Hypothalamus (tissue), 51 donors: ENCODE data around the gene ADAMTS2.

ENCODE experiments used
- DNase-seq, 51 donors: peaks; one replicate each; lab custom pipeline; 2025; lab: John Stamatoyannopoulos, UW

Gene ADAMTS2

DNA sequence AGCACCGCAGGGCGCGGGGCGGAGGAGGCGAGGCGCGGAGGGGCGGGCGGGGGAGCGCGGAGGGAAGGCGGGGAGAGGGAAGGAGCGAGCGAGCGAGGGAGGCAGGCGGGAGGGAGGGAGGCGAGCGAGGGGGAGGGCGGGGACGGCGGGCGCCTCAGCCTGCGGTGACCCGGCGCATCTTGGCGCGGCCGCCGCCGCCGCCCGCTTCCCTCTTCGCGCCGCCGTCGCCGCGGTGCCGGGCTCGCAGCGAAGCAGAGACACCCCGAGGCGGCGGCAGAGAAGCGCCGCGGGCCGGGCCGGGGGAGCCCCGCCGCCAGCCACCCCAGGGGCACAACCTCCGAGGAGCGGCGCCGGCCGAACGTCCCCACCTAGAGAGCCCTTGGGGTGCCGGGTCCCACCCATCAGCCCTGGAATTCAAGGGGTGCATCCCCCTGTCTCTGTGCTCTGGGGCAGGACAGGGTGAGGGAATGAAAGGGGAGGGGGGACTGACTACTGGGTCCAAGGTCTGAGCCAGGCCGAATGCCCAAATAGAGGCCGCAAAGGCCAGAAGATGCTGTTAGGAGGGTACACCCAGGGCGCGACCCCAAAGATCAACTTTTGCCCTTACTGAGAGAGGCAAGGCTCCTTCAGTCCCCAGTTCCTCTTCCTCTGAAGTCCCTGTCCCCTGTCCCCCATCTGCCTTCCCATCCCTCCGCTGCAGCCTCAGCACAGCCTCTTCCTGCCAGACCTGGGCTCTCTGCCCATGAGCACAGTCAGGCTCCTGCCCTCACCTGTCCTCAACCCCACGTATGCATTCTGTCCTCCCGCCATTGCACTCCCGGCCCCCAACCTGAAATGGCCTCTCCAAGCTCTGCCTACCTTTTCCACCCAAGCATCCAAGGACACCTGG lies at the start of gene ADAMTS2:
TSS of gene ADAMTS2 (minus strand) at position 29 of the 889 bp plus-strand sequence. CDS start 133 bp downstream, outside the sequence.
- peak in 26 of 51 donors; percentile 5 to 69 (median 33) for DNase-seq

DNA sequence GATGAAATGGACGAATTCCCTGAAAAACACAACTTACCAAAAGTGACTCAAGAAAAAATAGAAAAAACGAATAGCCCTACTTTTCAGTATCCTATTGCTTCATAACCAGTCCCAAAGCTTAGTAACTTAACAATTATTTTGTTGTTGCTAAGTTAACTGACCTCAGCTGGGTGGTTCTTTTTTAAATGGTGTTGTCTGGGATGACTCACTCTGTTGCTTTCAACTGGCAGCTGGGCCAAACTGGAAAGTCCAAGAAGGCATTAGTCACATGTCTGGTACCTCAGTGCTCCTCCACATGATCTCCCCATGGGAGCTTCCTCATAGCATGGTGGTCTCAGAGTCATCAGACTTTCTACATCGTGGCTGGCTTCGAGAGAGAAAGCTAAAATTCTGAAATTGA lies 47.8 kb upstream of the ADAMTS2 start:
- no peak for DNase-seq

DNA sequence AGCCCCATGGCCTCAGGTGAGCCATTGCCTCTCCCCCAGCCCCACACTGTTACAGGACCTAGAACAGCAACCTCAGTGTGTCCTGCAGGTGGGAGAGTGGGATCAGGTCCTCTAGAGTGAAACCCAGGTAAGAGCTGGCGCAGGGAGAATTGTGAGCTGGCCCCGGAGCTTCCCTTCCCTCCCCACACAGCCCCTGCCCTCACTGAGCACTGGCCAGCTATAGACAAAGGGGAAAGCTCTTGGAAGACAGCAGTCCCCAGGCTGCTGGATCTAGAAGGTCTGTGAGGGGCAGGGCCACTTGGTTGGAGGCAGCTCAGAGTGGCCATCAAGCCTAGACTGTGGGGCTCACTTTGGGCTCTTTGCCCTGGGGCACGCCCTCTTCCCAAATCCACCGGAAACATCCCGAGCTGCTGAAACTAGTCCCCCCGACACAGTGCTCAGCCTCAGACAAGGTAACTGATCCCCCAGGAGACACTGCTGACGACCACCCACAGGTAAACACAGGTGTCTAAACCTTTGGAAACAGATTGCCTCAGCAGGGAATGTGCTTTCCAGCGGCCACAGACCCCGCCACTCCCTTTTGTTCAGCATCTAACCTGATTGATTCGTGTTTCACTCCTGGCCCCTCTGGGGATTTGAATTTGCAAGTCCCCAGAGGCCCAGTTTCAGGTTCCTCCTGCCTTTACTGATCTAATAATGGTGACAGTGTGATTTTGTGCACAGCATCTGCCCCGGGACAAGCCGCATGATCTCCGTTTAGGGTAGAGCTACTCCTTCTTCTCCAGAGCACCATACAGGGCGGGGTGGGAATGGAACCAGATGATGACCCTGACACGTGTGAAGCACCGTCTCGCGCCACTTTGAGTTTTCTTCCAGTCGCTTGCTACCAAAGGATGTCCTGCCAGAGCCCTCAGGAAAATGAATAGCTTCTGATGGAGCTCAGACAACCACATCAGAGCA lies 42.2 kb upstream of the ADAMTS2 start:
- DNase-seq = no peak

DNA sequence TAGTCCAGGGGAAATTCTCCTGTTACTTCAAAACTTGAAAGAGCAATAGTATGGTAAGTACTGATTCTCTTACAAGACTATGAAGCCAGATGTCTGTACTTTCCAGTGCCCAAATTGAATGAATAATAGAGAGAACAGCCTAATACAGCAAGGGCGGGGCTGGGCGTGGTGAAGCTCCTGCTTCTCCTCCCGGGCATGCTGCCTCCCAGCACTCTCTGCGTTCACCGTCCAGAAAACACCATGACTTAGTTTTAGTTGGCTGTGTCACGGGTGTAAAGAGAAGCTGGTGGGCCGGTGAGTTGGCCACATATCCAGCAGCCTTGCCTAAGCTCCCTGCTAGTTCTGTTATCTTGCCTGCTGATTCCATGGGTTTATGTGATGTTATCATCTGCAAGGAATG lies 40.7 kb upstream of the ADAMTS2 start:
- no peak for DNase-seq

DNA sequence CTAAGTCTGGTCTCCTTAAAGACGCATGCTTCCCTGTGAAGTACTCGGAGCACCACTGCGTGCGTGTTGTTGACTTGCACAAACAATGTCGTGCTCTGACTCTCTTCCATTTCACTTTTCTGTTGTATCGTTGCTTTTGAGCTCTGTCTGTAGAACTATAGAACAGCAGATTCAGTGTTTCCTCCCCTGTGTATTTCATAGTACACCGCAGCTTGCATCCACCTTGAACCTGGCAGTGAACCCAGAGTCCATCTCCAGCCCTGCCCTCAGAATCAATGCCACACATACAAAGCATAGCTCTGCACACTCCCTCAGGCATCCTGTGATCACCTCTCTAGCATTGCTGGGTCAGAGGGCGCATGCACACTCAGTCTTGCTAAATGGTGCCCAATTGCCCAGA lies 37.2 kb upstream of the ADAMTS2 start:
- DNase-seq = no peak

DNA sequence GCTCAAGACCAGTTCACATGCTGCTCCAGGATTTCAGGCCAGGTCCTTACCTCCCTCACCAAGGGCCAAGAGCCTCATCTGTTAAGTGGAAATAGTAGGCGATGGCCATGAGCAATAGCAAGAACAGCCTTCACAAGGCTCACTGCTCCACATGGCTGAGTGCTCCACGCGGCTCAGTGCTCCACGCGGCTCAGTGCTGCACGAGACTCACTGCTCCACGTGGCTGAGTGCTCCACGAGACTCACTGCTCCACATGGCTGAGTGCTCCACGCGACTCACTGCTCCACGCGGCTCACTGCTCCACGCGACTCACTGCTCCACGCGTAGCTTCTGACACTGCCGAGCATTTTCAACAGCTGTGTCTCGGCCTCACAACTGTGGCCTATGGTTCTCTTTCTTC lies 36.4 kb upstream of the ADAMTS2 start:
- no peak for DNase-seq

DNA sequence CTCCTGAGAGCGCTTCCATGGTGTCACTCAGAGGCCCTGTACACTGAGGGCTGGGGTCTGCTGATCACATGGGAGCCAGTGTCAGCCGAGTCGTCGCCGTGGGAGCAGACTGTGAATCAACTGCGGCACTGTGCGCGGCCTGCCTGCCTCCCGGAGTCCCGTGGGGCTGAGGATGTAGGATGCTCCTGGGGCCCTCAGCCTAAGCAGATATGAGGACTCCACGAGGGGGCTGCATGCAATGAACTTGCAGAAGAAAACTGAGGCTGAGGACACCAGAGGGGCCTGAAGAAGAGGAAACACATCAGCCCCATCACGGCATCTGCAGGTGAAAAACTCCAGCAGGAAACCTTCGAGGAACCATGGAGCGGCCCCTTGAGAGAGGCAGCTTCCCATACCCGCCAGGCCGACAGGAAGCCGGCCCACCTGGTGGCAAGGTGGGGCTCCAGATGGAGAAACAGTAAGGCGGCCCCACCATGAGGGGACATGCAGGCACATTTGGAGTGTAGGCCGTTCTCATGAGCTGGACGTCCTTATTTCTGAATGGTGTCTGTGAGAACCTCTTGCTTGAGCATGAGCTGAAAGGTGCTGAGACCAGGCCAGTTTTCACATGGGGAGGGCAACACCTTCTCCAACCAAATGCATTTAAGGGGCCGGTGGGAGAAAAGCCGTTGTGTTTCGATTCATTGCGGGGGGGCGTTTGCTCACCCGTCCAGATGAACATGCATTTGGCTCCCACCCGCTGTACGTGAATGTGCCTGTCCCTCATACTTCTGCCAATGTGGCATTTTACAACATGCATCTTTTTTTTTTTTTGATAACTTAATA lies 35.2 kb upstream of the ADAMTS2 start:
- no peak for DNase-seq

DNA sequence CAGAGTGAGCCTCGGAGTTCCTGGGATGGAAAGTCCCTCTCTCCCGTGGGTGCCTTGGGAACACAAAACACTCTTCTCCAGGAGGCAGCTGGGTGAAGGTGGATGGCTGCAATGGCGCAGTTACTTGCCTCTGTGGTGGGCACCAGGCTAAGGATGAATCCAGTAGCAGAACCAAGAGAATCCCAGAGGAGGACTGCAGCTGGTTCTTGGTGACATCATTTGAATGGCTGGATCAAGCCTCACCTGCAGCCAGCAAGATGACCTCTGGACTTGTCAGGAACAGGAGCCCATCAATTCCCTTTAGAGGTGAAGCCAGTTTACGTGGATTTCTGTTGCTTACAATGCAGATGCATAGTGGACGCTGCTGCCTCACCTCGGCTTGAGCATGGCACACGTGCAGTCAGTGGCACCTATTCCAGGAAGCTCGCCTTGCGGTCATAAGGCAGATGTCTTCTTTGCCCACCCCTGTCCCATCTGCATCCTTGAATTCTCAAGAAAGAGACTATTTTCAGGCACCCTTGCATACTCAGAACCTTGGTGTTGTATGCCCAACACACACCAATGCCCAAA lies 34.1 kb upstream of the ADAMTS2 start:
- no peak for DNase-seq

DNA sequence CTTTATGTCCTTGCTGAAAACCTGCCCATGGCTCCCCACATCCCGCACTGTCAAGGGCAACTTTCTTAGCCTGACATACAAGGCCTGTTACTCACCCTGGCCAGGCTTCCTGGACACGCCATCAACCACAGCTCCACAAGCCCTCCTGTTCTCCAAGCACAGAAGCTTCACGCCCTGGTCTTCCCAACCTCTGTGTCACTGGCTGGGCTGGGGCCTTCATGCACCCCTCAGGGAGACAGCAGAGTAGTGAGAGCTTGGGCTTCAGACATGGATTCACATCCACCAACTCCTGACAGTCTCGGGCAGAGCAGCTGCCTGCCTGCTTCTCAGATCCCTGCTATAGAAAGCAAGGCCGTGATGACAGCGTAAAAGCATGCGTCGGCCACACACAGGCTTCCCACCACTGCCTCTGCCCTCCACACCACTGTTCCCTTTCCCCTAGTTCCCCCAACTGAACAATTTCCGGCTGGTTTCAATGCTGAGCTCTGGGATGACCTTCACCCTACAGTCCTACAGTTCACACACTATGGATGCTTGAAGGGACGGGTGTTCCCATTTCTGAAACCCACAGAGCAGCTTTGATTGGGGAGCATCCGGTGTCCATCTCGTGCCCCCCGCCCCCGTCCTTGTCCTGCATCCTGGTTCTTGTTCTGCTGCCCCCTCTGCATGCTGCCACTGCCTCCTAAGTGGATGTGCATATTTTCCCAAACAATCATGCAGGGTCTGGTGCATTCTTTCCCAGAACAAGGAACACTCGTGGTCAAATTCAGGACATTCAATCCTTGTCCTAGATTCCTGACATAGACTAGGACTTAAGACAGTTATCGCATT lies 33.4 kb upstream of the ADAMTS2 start:
- no peak for DNase-seq

DNA sequence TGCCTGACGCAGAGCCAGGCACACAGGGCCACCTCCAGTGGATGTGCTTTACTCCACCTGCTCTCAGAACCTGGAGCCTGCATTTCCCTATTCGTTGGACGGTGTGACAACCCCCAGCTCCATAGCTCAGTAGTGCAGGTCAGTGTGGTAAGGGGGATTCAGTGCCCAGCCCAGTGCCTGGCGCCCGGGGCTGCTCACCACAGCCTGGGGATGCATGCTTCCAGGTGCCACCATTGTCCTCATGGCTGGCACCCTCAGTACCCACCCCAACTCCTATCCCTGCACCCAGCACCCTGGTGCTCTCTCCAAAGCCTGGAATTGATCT lies 32.8 kb upstream of the ADAMTS2 start:
- no peak for DNase-seq

DNA sequence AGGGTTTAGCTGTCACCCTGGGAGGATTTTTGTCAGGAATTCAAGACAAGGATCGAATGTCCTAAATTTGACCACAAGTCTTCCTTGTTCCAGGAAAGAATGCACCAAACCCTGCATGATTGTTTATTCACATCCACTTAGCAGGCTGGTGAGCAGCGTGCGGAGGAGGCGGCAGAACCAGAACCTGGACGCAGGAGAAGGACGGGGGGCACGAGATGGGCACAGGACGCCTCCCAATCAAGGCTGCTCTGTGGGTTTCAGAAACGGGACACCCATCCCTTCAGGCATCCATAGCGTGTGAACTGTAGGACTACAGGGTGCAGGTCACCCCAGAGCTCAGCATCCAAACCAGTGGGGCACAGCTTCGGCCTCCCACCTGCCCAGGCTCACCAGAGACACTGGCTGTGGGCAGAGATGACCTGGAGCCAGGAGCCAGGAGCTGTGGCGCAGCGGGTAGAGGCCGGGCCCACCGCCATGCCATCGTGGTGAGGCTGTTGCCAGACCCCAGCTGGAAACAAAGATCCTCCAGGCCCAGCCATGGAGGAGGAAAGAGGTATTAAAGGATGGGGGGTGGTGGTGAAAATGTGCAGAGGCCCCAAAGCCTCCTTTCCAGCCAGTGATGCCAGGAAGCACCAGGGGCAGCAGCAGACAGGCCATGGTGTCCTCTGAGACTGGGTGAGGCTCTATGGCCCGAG lies 32.3 kb upstream of the ADAMTS2 start:
- no peak for DNase-seq

DNA sequence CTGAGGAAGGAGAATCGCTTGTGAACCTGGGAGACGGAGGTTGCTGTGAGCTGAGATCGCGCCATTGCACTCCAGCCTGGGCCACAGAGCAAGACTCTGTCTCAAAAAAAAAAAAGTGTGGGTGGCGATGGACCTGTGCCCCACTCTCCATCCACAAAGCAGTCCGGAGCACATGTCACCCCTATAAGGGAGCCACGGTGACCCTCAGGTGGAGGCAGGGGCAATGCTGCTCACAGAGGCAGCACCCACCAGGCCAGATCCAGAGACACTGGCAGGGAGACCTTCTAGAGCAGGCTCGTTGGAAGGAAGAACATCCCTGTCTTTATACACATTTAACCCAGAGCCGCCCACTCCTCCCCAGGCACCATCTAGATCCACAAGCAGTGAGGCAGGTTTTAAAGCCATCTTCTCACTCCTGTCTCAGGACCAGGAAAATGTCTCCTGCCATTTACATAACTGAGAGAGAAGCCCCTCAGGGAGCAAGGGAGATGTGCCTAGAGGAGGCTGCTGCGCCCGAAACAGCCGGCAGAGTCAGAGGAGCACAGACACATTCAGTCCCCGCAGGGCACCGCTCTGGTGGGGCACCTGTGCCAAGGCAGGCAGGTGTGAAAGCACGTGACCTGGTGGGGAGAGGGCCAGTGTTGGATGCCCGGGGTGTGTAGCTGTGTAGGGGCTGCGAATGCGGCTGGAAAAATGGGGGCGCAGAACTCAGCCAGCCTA lies 31.6 kb upstream of the ADAMTS2 start:
- no peak for DNase-seq

DNA sequence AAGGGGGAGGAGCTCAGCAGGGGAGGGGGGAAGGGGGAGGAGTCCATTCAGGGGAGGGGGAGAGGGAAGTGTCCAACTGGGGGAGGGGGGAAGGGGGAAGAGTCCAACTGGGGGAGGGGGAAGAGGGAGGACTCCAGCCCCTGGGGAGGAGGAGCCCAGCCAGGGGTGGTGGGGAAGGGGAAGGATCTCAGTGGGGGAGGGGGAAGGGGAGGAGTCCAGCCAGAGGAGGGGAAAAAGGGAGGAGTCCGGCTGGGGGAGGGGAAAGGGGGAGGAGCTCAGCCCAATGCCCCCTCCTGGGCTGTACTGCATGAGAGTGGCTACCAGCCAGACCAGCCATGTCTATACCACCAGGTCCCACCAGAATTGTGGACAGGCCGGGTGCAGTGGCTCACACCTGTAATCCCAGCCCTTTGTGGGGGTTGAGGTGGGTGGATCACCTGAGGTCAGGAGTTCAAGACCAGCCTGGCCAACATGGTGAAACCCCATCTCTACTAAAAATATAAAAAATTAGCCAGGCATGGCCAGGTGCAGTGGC lies 30.6 kb upstream of the ADAMTS2 start:
- DNase-seq = no peak

DNA sequence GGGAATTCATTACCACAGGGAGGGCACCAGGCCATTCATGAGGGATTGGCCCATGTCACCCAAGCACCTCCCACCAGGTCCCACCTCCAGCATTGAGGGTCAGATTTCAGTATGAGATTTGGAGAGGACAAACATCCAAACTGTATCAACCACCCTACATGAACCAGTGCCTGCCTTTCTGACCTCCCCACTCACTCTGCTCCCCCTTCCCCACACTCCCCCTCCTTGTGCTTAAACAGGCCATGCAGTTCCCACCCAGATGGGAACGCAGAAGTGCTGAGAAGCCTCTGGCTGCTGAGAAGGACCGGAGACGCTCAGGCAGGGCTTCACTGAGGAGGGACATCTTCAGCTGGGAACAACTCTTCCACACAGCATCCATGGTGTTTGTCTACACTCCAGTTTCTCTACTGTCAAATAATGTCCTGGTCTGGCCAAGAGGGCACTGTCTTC lies 30.0 kb upstream of the ADAMTS2 start:
- DNase-seq = no peak

DNA sequence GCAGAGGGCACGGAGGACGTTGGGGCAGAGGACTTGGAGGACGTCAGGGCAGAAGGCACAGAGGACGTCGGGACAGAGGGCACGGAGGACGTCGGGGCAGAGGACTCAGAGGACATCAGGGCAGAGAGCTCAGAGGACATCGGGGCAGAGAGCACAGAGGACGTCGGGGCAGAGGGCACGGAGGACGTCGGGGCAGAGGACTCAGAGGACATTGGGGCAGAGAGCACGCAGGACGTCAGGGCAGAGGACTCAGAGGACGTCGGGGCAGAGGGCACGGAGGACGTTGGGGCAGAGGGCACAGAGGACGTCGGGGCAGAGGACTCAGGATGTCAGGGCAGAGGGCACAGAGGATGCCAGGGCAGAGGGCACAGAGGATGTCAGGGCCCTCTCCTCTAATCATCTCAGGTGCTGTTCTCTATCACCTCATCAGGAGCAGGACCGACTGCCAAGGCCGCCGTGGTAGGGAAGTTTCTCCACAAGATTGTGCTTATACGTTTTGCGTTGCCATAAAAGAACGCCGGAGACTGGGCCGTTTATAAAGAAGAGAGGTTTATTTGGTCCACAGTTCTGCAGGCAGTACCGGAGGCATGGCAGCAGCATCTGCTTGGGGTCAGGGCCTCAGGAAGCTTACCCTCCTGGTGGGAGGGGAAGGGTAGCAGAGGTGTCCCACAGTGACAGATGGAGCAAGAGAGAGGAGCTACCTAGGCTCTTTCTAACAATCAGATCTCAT lies 29.4 kb upstream of the ADAMTS2 start:
- DNase-seq = no peak

DNA sequence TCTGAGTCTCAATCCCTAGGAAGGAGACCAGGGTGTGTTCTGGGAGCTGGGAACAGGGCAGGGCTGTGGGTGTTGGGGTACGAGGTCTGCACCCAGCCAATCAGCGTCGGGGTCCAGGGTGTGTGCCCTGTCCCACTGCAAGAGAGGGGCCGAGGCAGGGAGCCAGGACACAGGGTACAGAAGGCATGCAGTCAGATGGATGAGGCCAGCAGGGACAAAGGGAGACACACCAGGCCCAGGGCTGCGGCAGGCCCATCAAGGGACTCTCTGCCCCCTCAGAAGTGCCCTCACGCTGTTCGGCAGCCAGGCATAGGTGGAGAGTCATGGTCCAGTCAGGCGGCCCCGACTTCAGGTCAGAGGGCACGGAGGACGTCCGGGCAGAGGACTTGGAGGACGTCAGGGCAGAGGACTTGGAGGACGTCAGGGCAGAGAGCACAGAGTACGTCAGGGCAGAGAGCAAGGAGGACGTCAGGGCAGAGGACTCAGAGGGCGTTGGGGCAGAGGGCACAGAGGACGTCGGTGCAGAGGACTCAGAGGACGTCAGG lies 28.8 kb upstream of the ADAMTS2 start:
- no peak for DNase-seq
